HG03432 (cell line): ENCODE results near the gene PCSK4.
"Not testable (repeated sequence)": the region's sequence is repeated elsewhere in the genome, so short reads cannot be mapped to it uniquely, and the experiment has no call there.

Experiments
- ATAC-seq: cut with Tn5 transposase; IDR thresholded peaks from one replicate; pipeline ENCODE4 v1.9.1; 2021; ENCODE audit warnings: mild to moderate bottlenecking, moderate library complexity; ENCODE audit not compliant: unreplicated experiment

Gene PCSK4

GRCh38 chr19:1505991-1506881 is 16.1 kb upstream of the PCSK4 start:
- no peak for ATAC-seq

GRCh38 chr19:1505012-1505411 is 14.9 kb upstream of the PCSK4 start:
- ATAC-seq: no peak

GRCh38 chr19:1503925-1504773 is 14.0 kb upstream of the PCSK4 start:
- ATAC-seq: no peak

GRCh38 chr19:1503089-1503924 is 13.2 kb upstream of the PCSK4 start:
- no peak for ATAC-seq

- ATAC-seq: no peak
These were observed 12.4 kb upstream of the PCSK4 start for GRCh38 chr19:1502433-1503088.

- ATAC-seq: no peak
These were observed 11.0 kb upstream of the PCSK4 start for GRCh38 chr19:1501200-1501595.

- not testable (repeated sequence) for ATAC-seq
These were observed 9.1 kb upstream of the PCSK4 start for GRCh38 chr19:1499231-1499630.

- ATAC-seq: no peak
These were observed 7.6 kb upstream of the PCSK4 start for GRCh38 chr19:1497578-1498235.

- ATAC-seq: no peak
These were observed 6.8 kb upstream of the PCSK4 start for GRCh38 chr19:1496714-1497577.

- no peak for ATAC-seq
These were observed 5.9 kb upstream of the PCSK4 start for GRCh38 chr19:1495799-1496713.

GRCh38 chr19:1495051-1495798 is 5.1 kb upstream of the PCSK4 start:
- no peak for ATAC-seq

GRCh38 chr19:1494115-1494815 is 4.1 kb upstream of the PCSK4 start:
- no peak for ATAC-seq

- ATAC-seq: no peak
These were observed 2.4 kb upstream of the PCSK4 start for GRCh38 chr19:1492474-1493006.

- ATAC-seq: no peak
These were observed 1.7 kb upstream of the PCSK4 start for GRCh38 chr19:1491849-1492170.

GRCh38 chr19:1491114-1491848 is 1.1 kb upstream of the PCSK4 start, which contains the start of gene REEP6:
Gene REEP6, plus strand, starts transcription at chr19:1491181. Its CDS starts 89 bp downstream, at chr19:1491270.
- ATAC-seq: no peak
